Mesothelial cell of epicardium (in vitro differentiated cells): ENCODE results near the gene CERS1. TPM values are rescaled to one million over a fixed set of nuclear protein-coding genes. Genes with fewer than 3 reads are reported as not detected.

Source experiments
- DNase-seq, 2 experiments: peaks; one replicate each; pipeline ENCODE4 v3.0.0; 2021; ENCODE audit warnings: low spot score in 2 of 2; ENCODE audit not compliant: unreplicated experiment in 2 of 2
- H3K27ac Mint-ChIP-seq: 2 replicates; pipeline ENCODE4 v1.8.0; 2021; ENCODE audit warnings: mixed read lengths
- H3K27me3 Mint-ChIP-seq: 2 replicates; pipeline ENCODE4 v1.8.0; 2021; ENCODE audit warnings: low read depth, mixed read lengths
- H3K36me3 Mint-ChIP-seq: 2 replicates; pipeline ENCODE4 v1.8.0; 2021; ENCODE audit warnings: mixed read lengths
- H3K4me1 Mint-ChIP-seq: 2 replicates; pipeline ENCODE4 v1.8.0; 2021; ENCODE audit warnings: mixed read lengths
- H3K4me3 Mint-ChIP-seq: 2 replicates; pipeline ENCODE4 v1.8.0; 2021; ENCODE audit warnings: mild to moderate bottlenecking, moderate library complexity, mixed read lengths
- H3K9me3 Mint-ChIP-seq: 2 replicates; pipeline ENCODE4 v1.8.0; 2021; ENCODE audit warnings: mixed read lengths
- total RNA-seq: library from RNA; stranded (reverse); gene quantifications from 3 replicates; pipeline ENCODE4 v1.2.1, GENCODE V29; 2021
- TF ChIP-seq, protein P1 (sequence below): fragments of 200-600 bp; sonication (generic); IDR thresholded peaks from one replicate; pipeline ENCODE4 v1.5.0; 2021; ENCODE audit warnings: antibody characterized with exemption; ENCODE audit not compliant: unreplicated experiment

CERS1 gene
- total RNA-seq, 1 donor from 2014 or later, result 8.5 TPM

DNA sequence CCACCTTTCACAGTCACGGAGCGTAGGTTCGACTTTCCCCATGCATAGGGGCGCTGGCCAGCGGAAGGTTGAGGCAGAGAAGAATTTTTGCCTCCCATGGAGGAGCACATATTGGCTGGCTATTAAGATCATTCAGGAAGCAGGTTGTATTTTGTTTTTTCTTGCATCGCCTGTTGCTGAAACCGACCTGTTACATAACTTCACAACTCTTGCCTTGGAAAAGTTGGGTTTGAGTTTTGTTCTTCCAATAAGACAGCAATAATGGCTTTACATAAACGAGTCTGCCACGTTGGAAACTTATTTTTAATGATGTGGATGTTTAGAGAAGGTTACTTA is 62.8 kb downstream of the CERS1 start:
- H3K36me3 Mint-ChIP-seq, result peaks cover 7% of the 10 kb centered on the region
- H3K4me1 Mint-ChIP-seq, result peaks cover 32% of the 10 kb centered on the region

DNA sequence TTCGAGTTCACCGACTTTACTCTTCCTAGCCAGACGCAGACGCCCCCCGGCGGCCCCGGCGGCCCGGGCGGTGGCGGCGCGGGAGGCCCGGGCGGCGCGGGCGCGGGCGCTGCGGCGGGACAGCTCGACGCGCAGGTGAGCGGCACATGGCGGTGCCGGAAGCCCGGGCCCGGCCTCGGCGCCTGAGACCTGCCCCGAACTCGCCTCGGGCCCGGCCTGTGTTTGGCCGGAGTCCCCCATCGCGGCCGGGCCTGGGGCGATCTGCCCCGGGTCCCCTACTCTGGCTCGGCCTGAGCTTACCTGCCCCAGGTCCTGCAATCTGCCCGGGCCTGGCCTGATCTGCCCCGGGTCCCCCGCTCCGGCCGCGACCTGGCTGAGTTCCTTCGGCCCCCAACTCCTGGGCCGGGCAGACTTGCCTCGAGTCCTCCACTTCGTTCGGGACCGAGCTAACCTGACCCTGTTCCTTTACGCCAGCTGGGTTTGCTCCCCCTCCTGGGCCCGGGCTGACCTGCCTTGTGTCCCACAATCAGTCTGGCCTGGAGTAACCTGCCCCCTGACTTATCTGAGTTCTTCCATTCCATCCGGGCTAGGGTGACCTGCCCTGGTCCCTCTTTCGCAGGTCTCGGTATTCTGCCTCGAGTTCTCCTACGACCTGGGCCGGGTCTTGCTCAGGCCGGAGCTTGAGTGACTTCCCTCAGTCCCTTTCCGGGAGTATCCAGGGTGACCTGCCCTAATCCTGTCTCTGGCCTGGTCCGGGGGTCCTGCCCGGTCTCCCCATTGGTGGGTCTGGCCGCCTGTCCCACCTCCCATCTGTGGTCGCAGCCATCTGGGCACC is 63.4 kb downstream of the CERS1 start:
- Mint-ChIP-seq H3K9me3 (peaks cover 3% of the 10 kb centered on the region), H3K36me3 (peaks cover 4% of the 10 kb centered on the region), H3K4me3 (peak overlapping the region; percentile 94), H3K27me3 (peaks cover 3% of the 10 kb centered on the region), H3K4me1 (peaks cover 32% of the 10 kb centered on the region), H3K27ac (peak overlapping the region; percentile 97)
- peak in 1 of 2 experiments; percentile 49 for DNase-seq
- TF ChIP-seq, protein P1, sequence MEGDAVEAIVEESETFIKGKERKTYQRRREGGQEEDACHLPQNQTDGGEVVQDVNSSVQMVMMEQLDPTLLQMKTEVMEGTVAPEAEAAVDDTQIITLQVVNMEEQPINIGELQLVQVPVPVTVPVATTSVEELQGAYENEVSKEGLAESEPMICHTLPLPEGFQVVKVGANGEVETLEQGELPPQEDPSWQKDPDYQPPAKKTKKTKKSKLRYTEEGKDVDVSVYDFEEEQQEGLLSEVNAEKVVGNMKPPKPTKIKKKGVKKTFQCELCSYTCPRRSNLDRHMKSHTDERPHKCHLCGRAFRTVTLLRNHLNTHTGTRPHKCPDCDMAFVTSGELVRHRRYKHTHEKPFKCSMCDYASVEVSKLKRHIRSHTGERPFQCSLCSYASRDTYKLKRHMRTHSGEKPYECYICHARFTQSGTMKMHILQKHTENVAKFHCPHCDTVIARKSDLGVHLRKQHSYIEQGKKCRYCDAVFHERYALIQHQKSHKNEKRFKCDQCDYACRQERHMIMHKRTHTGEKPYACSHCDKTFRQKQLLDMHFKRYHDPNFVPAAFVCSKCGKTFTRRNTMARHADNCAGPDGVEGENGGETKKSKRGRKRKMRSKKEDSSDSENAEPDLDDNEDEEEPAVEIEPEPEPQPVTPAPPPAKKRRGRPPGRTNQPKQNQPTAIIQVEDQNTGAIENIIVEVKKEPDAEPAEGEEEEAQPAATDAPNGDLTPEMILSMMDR, result no peak

More for the DNA sequence above, 62.8 kb downstream of the CERS1 start:
- Mint-ChIP-seq H3K9me3 (no peaks in the 10 kb centered on the region), H3K27me3 (no peaks in the 10 kb centered on the region), H3K27ac (peak overlapping the region; percentile 97), H3K4me3 (peak overlapping the region; percentile 94)
- DNase-seq, result no peak
- TF ChIP-seq, protein P1, result no peak

DNA sequence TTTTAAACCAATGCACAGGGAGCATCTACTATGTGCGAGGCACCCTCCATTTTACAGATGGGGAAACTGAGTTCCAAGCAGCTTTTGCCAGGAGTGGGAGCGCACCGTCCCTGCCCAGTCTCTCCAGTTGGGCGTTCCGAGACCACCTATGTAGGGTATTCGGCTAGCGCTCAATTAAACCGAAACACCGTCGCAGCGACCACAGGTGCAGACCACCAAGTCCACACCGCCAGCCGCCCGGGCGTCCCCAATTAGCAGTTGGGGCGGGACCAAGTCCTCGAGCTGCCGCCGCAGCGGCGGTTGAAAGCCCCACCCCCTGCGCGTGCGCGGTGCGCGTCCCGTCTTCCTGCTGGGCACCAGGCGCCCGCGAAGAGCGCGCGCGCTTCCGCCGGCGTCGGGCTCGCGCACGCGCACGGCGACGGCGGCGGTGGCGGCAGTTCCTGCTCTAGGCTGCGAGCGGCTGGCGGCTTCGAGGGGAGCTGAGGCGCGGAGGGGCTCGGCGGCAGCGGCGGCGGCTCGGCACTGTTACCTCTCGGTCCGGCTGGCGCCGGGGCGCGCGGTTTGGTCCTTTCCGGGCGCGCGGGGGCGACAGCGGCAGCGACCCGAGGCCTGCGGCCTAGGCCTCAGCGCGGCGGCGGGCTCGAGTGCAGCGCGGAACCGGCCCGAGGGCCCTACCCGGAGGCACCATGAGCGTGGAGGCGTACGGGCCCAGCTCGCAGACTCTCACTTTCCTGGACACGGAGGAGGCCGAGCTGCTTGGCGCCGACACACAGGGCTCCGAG is 64.2 kb downstream of the CERS1 start, which contains the start of gene UPF1:
TSS of gene UPF1 (plus strand) at position 436 of the 782 bp plus-strand sequence. CDS start at position 687, 251 bp downstream.
- TF ChIP-seq, protein P1, result no peak
- Mint-ChIP-seq H3K27ac (peak within 1 kb of the TSS; percentile 97), H3K4me1 (peaks cover 32% of the 10 kb centered on the region), H3K36me3 (peaks cover 4% of the 10 kb centered on the region), H3K4me3 (peak within 1 kb of the TSS; percentile 94), H3K9me3 (peaks cover 4% of the 10 kb centered on the region), H3K27me3 (peaks cover 3% of the 10 kb centered on the region)
- peak; percentile 97 to 98 for DNase-seq

DNA sequence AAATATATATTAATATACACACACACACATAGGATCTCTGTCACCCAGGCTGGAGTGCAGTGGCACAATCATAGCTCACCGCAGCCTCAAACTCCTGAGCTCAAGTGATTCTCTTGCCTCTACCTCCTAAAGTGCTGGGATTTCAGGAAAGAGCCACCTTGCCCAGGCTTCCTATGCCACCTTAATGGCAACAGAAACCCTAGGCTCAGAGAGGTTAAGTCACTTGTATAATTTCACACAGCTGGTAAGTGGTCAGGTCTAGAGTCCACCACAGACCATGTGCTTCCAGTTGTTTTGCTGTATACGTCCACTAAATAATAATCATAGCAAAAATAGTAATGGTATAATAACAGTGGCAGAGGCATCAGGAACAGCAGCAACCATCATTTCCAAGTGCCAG is 65.5 kb downstream of the CERS1 start:
- Mint-ChIP-seq H3K27me3 (peaks cover 6% of the 10 kb centered on the region), H3K4me1 (peaks cover 24% of the 10 kb centered on the region), H3K27ac (no peak overlapping the region), H3K4me3 (peak overlapping the region; percentile 66), H3K36me3 (peaks cover under 1% of the 10 kb centered on the region), H3K9me3 (peaks cover 8% of the 10 kb centered on the region)
- no peak for DNase-seq
- TF ChIP-seq, protein P1, result no peak

DNA sequence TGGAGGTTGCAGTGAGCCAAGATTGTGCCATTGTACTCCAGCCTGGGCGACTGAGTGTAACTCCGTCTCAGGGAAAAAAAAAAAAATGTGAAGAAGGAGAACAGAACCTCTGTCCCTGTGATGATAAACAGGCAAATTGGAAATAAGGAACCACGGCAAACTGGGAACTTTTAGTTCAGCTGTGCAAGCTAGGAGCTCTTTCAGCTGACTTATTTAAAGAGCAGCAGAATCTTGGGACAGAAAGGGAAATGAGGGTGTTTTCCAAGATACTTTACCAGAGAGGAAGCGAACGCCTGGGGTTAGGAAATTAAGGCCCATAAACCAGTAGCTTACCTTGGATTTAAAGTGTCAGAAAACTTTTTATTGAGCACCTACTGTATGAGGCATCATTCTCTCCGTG is 67.2 kb downstream of the CERS1 start:
- no peaks in the 10 kb centered on the region for H3K36me3 Mint-ChIP-seq
- H3K27me3 Mint-ChIP-seq, result peaks cover 6% of the 10 kb centered on the region
- no peak overlapping the region for H3K27ac Mint-ChIP-seq
- no peak for DNase-seq
- H3K9me3 Mint-ChIP-seq, result peaks cover 8% of the 10 kb centered on the region
- TF ChIP-seq, protein P1, result no peak
- no peak overlapping the region for H3K4me3 Mint-ChIP-seq
- peaks cover 10% of the 10 kb centered on the region for H3K4me1 Mint-ChIP-seq

Other genes starting within 250 kb of the CERS1 start
- 29.5 to 31.9 TPM (median 29.5 TPM) in 3 replicates for gene CRTC1, start 212.5 kb downstream of the CERS1 start, total RNA-seq
- gene COMP, start 104.9 kb downstream of the CERS1 start, total RNA-seq, result 0.16 to 0.31 TPM (median 0.18 TPM) in 3 replicates
- 72.1 to 73.3 TPM (median 73.0 TPM) in 3 replicates for gene UPF1, start 64.2 kb downstream of the CERS1 start, total RNA-seq
- gene COPE, start 23.2 kb upstream of the CERS1 start, total RNA-seq, result 161 to 174 TPM (median 163 TPM) in 3 replicates
- 41.3 to 46.1 TPM (median 45.6 TPM) in 3 replicates for gene DDX49, start 23.6 kb upstream of the CERS1 start, total RNA-seq
- gene HOMER3, start 45.1 kb upstream of the CERS1 start, total RNA-seq, result 53.7 to 60.4 TPM (median 56.3 TPM) in 3 replicates
- gene SUGP2, start 137.4 kb upstream of the CERS1 start, total RNA-seq, result 137 to 152 TPM (median 140 TPM) in 3 replicates
- 25.5 to 28.2 TPM (median 25.8 TPM) in 3 replicates for gene ARMC6, start 137.4 kb upstream of the CERS1 start, total RNA-seq
- 21.2 to 22.1 TPM (median 21.2 TPM) in 3 replicates for gene SLC25A42, start 167.8 kb upstream of the CERS1 start, total RNA-seq
- gene TMEM161A, start 242.3 kb upstream of the CERS1 start, total RNA-seq, result 45.5 to 48.4 TPM (median 46.5 TPM) in 3 replicates